SK-N-SH (cell line): Measurements from ENCODE around the gene ACCS. TPM values are rescaled to one million over a fixed set of nuclear protein-coding genes. Genes with fewer than 3 reads are reported as not detected.

Source experiments
- CTCF ChIA-PET: fragments of 300-600, 350-600 bp; formaldehyde crosslinking; extraction: SDS; loops from one replicate; lab custom pipeline; 2021; lab: Yijun Ruan, JAX
- POLR2A ChIA-PET: fragments of 350-600 bp; sonication (Branson Sonifier 250); formaldehyde crosslinking; extraction: SDS; loops from one replicate; lab custom pipeline; 2020; ENCODE audit warnings: antibody characterized with exemption, inconsistent platforms; lab: Yijun Ruan, JAX
- DNase-seq: peaks from one replicate; pipeline ENCODE4 v3.0.0; 2012
- H2AFZ ChIP-seq: fragments of 200-600 bp; sonication (generic); 2 replicates; pipeline ENCODE4 v1.8.1; 2016; ENCODE audit warnings: antibody characterized with exemption, mild to moderate bottlenecking, low read depth
- H3F3A ChIP-seq: fragments of 200-600 bp; sonication (generic); replicated peaks from 2 replicates; pipeline ENCODE3; 2016; ENCODE audit warnings: antibody characterized with exemption, mild to moderate bottlenecking; ENCODE audit not compliant: insufficient read depth
- H3K27ac ChIP-seq, 2 experiments: fragments of 200-500 bp in 1 of 2; fragments of 200-600 bp in 1 of 2; sonication (Bioruptor generic) in 1 of 2; sonication (generic), shearing (Covaris generic) in 1 of 2; 2 replicates each; pipeline versions ENCODE4 v1.5.1 to v1.6.1; 2014 to 2016; ENCODE audit warnings: low read depth in 2 of 2, inconsistent platforms in 1 of 2, low read length in 1 of 2, mild to moderate bottlenecking in 1 of 2, mixed read lengths in 1 of 2
- H3K27me3 ChIP-seq: fragments of 200-600 bp; sonication (generic), shearing (Covaris generic); 2 replicates; pipeline ENCODE4 v1.6.1; 2016; ENCODE audit warnings: mixed run types; ENCODE audit not compliant: insufficient read depth
- H3K36me3 ChIP-seq, 2 experiments: fragments of 200-500 bp in 1 of 2; fragments of 200-600 bp in 1 of 2; sonication (Bioruptor generic) in 1 of 2; sonication (generic) in 1 of 2; replicated peaks in 1 of 2; 2 replicates each; pipeline versions ENCODE3 to v1.5.1; 2014 to 2016; ENCODE audit warnings: low read length in 1 of 2, mild to moderate bottlenecking in 1 of 2; ENCODE audit not compliant: insufficient read depth in 2 of 2, control insufficient read depth in 1 of 2
- H3K4me1 ChIP-seq, 2 experiments: fragments of 200-500 bp in 1 of 2; fragments of 200-600 bp in 1 of 2; sonication (Bioruptor generic) in 1 of 2; sonication (generic), shearing (Covaris generic) in 1 of 2; 2 replicates each; pipeline versions ENCODE4 v1.5.1 to v1.6.1; 2014 to 2016; ENCODE audit warnings: low read depth in 1 of 2, low read length in 1 of 2, mixed run types in 1 of 2; ENCODE audit not compliant: insufficient read depth in 2 of 2, control insufficient read depth in 1 of 2
- H3K4me2 ChIP-seq: fragments of 200-600 bp; sonication (generic), shearing (Covaris generic); 2 replicates; pipeline ENCODE4 v1.6.1; 2017; ENCODE audit warnings: mixed run types
- H3K4me3 ChIP-seq, 2 experiments: fragments of 200-500 bp in 1 of 2; fragments of 200-600 bp in 1 of 2; sonication (Bioruptor generic) in 1 of 2; sonication (generic), shearing (Covaris generic) in 1 of 2; 2 replicates each; pipeline versions ENCODE4 v1.5.1 to v1.8.1; 2014 to 2016; ENCODE audit warnings: low read depth in 2 of 2, inconsistent platforms in 1 of 2, low read length in 1 of 2, mild to moderate bottlenecking in 1 of 2, mixed read lengths in 1 of 2, moderate library complexity in 1 of 2
- H3K79me2 ChIP-seq: fragments of 200-600 bp; sonication (generic); 2 replicates; pipeline ENCODE4 v1.8.1; 2017; ENCODE audit warnings: mild to moderate bottlenecking; ENCODE audit not compliant: insufficient read depth
- H3K9ac ChIP-seq: fragments of 200-600 bp; sonication (generic); 2 replicates; pipeline ENCODE4 v1.6.1; 2017; ENCODE audit warnings: mixed run types
- H3K9me2 ChIP-seq: fragments of 200-600 bp; sonication (generic); 2 replicates; pipeline ENCODE4 v1.6.1; 2017; ENCODE audit warnings: mixed run types
- H3K9me3 ChIP-seq: fragments of 200-600 bp; sonication (generic); 2 replicates; pipeline ENCODE4 v1.6.1; 2017; ENCODE audit warnings: mixed run types, mild to moderate bottlenecking, moderate library complexity
- H4K20me1 ChIP-seq: fragments of 200-600 bp; sonication (generic); 2 replicates; pipeline ENCODE4 v1.6.1; 2017; ENCODE audit warnings: mild to moderate bottlenecking, mixed run types; ENCODE audit not compliant: insufficient read depth
- CHD2 ChIP-seq: fragments of 150-350 bp; IDR thresholded peaks from 2 replicates; pipeline ENCODE4 v1.6.1; 2018; ENCODE audit warnings: low read length; ENCODE audit not compliant: partially characterized antibody
- ELF1 ChIP-seq: IDR thresholded peaks from 2 replicates; pipeline ENCODE4 v1.4.0; 2012
- EZH2phosphoT487 ChIP-seq: fragments of 200-600 bp; sonication (generic); IDR thresholded peaks from 2 replicates; pipeline ENCODE4 v1.6.1; 2017; ENCODE audit warnings: low read depth, mixed run types, mild to moderate bottlenecking, antibody characterized with exemption, moderate library complexity, borderline replicate concordance
- FOXJ3 ChIP-seq: sonication (generic); formaldehyde crosslinking; IDR thresholded peaks from 2 replicates; pipeline ENCODE4 v1.5.1; 2020; ENCODE audit warnings: mild to moderate bottlenecking, missing genetic modification reagents
- GABPA ChIP-seq: IDR thresholded peaks from 2 replicates; pipeline ENCODE4 v1.4.0; 2012; ENCODE audit warnings: low read depth, mild to moderate bottlenecking
- IRF3 ChIP-seq: fragments of 150-350 bp; IDR thresholded peaks from 2 replicates; pipeline ENCODE4 v1.6.1; 2016; ENCODE audit warnings: mild to moderate bottlenecking, low read depth, low read length
- MEF2A ChIP-seq: IDR thresholded peaks from 2 replicates; pipeline ENCODE4 v1.4.0; 2012; ENCODE audit warnings: low read depth, borderline replicate concordance
- NRF1 ChIP-seq: IDR thresholded peaks from 2 replicates; pipeline ENCODE4 v1.6.1; 2012; ENCODE audit warnings: low read depth, mild to moderate bottlenecking, low read length
- RAD21 ChIP-seq: IDR thresholded peaks from 2 replicates; pipeline ENCODE4 v1.6.1; 2012; ENCODE audit warnings: mild to moderate bottlenecking, low read length
- RCOR1 ChIP-seq: fragments of 150-350 bp; IDR thresholded peaks from 2 replicates; pipeline ENCODE4 v1.6.1; 2017; ENCODE audit warnings: antibody characterized with exemption, low read length
- REST ChIP-seq: IDR thresholded peaks from 2 replicates; pipeline ENCODE4 v1.6.1; 2012; ENCODE audit warnings: mild to moderate bottlenecking, low read depth, low read length, moderate library complexity
- RXRA ChIP-seq: IDR thresholded peaks from 2 replicates; pipeline ENCODE4 v1.4.0; 2012; ENCODE audit warnings: low read depth, mild to moderate bottlenecking, borderline replicate concordance
- USF1 ChIP-seq: IDR thresholded peaks from 2 replicates; pipeline ENCODE4 v1.4.0; 2012; ENCODE audit warnings: low read depth, borderline replicate concordance
- WGBS: methylation state at CpG from one replicate; pipeline ENCODE4 v1.1.6; 2017; ENCODE audit warnings: low lambda C conversion rate; 5-methylcytosine and 5-hydroxymethylcytosine counted together
- polyA plus RNA-seq, 3 experiments: library from polyadenylated mRNA; depleted of rRNA; stranded (reverse); fragments of >200 nt; gene quantifications; 2 replicates each; pipeline ENCODE4 v1.2.3, GENCODE V29; 2012
- TF ChIP-seq, protein P1 (sequence below): fragments of 200-600 bp; sonication (generic); IDR thresholded peaks from 2 replicates; pipeline ENCODE4 v1.6.1; 2017; ENCODE audit warnings: antibody characterized with exemption, mild to moderate bottlenecking, moderate library complexity
- TF ChIP-seq, protein P2 (sequence below): fragments of 150-350 bp; IDR thresholded peaks from 2 replicates; pipeline ENCODE4 v1.6.1; 2017; ENCODE audit warnings: antibody characterized with exemption, low read length, low read depth, borderline replicate concordance

The ACCS gene
- polyA plus RNA-seq, 1 of the 3 experiments (the other 2 are of a cell fraction): 28.5 TPM

- no peak for TF ChIP-seq FOXJ3 (CRISPR knock-in tag)
- TF ChIP-seq RAD21: no peak
- no peak for TF ChIP-seq RXRA
- no peak for TF ChIP-seq REST
- TF ChIP-seq, protein P1, sequence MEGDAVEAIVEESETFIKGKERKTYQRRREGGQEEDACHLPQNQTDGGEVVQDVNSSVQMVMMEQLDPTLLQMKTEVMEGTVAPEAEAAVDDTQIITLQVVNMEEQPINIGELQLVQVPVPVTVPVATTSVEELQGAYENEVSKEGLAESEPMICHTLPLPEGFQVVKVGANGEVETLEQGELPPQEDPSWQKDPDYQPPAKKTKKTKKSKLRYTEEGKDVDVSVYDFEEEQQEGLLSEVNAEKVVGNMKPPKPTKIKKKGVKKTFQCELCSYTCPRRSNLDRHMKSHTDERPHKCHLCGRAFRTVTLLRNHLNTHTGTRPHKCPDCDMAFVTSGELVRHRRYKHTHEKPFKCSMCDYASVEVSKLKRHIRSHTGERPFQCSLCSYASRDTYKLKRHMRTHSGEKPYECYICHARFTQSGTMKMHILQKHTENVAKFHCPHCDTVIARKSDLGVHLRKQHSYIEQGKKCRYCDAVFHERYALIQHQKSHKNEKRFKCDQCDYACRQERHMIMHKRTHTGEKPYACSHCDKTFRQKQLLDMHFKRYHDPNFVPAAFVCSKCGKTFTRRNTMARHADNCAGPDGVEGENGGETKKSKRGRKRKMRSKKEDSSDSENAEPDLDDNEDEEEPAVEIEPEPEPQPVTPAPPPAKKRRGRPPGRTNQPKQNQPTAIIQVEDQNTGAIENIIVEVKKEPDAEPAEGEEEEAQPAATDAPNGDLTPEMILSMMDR: no peak
- TF ChIP-seq NRF1: no peak
- TF ChIP-seq MEF2A: no peak
- no peak for TF ChIP-seq IRF3
- no peak for TF ChIP-seq GABPA
- TF ChIP-seq ELF1: no peak
- no peak for TF ChIP-seq EZH2phosphoT487
- no peak for TF ChIP-seq RCOR1
- TF ChIP-seq, protein P2, sequence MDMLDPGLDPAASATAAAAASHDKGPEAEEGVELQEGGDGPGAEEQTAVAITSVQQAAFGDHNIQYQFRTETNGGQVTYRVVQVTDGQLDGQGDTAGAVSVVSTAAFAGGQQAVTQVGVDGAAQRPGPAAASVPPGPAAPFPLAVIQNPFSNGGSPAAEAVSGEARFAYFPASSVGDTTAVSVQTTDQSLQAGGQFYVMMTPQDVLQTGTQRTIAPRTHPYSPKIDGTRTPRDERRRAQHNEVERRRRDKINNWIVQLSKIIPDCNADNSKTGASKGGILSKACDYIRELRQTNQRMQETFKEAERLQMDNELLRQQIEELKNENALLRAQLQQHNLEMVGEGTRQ: no peak
- no peak for TF ChIP-seq USF1
- TF ChIP-seq CHD2: no peak
- H2AFZ ChIP-seq: no peak overlapping the region
- CTCF ChIA-PET: no interaction called here
- no peak overlapping the region for H3K4me3 ChIP-seq
- no peaks in the 10 kb centered on the region for H3K9me2 ChIP-seq
- peak overlapping the region in 1 of 2 experiments; percentile 11; a peak in 1 of 4 replicates for H3K27ac ChIP-seq
- POLR2A ChIA-PET: no interaction called here
- H3K9ac ChIP-seq: no peak overlapping the region
- no peak overlapping the region for H3K4me2 ChIP-seq
- no peaks in the 10 kb centered on the region for H3K9me3 ChIP-seq
- no peak for DNase-seq
- H3K79me2 ChIP-seq: no peaks in the 10 kb centered on the region
- H4K20me1 ChIP-seq: no peaks in the 10 kb centered on the region
- H3K36me3 ChIP-seq: no peaks in the 10 kb centered on the region
- H3K4me1 ChIP-seq: peaks cover 19 to 22% of the 10 kb centered on the region in 2 experiments; a peak in 2 of 4 replicates
- no CpG with 5 or more reads among the region's 4 CpGs for WGBS
- H3K27me3 ChIP-seq: no peaks in the 10 kb centered on the region
- H3F3A ChIP-seq: no peaks in the 10 kb centered on the region
These were observed 47.9 kb upstream of the ACCS start for GRCh38 chr11:44018127-44018521.
